HUES6 (cell line): Measurements from ENCODE around the gene ODAD3.
A peak's percentile ranks its signal among the peaks of the same experiment; 100 is the strongest.
"Not testable (repeated sequence)": the region's sequence is repeated elsewhere in the genome, so short reads cannot be mapped to it uniquely, and the experiment has no call there.

Experiments used
- H3K27ac ChIP-seq: 2 replicates; pipeline ENCODE4 v1.7.0; 2013; ENCODE audit warnings: low read depth, mild to moderate bottlenecking, low read length, inconsistent platforms
- H3K27me3 ChIP-seq: 2 replicates; pipeline ENCODE4 v1.6.1; 2013; ENCODE audit warnings: low read length; ENCODE audit not compliant: control insufficient read depth, insufficient read depth
- H3K36me3 ChIP-seq: 2 replicates; pipeline ENCODE4 v1.6.1; 2013; ENCODE audit warnings: low read length; ENCODE audit not compliant: control insufficient read depth, insufficient read depth
- H3K4me1 ChIP-seq: 2 replicates; pipeline ENCODE4 v1.6.1; 2013; ENCODE audit warnings: low read length; ENCODE audit not compliant: control insufficient read depth, insufficient read depth
- H3K4me3 ChIP-seq: 2 replicates; pipeline ENCODE4 v1.5.1; 2013; ENCODE audit warnings: low read depth, low read length
- H3K9ac ChIP-seq: one replicate; pipeline ENCODE4 v1.6.1; 2013; ENCODE audit warnings: mild to moderate bottlenecking, low read length
- H3K9me3 ChIP-seq: 2 replicates; pipeline ENCODE4 v1.6.1; 2013; ENCODE audit warnings: low read depth, low read length; ENCODE audit not compliant: control insufficient read depth, insufficient read depth

ODAD3 gene

GRCh38 chr19:11448410-11448809, 13.5 kb upstream of the ODAD3 start:
- Histone ChIP-seq H3K4me3 (no peak overlapping the region), H3K27ac (no peak overlapping the region), H3K27me3 (no peaks in the 10 kb centered on the region), H3K9ac (no peak overlapping the region), H3K9me3 (no peaks in the 10 kb centered on the region), H3K36me3 (peaks cover 59% of the 10 kb centered on the region), H3K4me1 (peaks cover 21% of the 10 kb centered on the region)

- H3K4me1 ChIP-seq = peaks cover 13% of the 10 kb centered on the region
- H3K27ac ChIP-seq = no peak overlapping the region
- no peaks in the 10 kb centered on the region for H3K27me3 ChIP-seq
- H3K4me3 ChIP-seq = no peak overlapping the region
- H3K36me3 ChIP-seq = peaks cover 66% of the 10 kb centered on the region
- H3K9me3 ChIP-seq = no peaks in the 10 kb centered on the region
- H3K9ac ChIP-seq = no peak overlapping the region
Observed at GRCh38 chr19:11447347-11448262, 12.7 kb upstream of the ODAD3 start.

- Histone ChIP-seq H3K27me3 (no peaks in the 10 kb centered on the region), H3K9ac (no peak overlapping the region), H3K9me3 (no peaks in the 10 kb centered on the region), H3K27ac (no peak overlapping the region), H3K36me3 (peaks cover 75% of the 10 kb centered on the region), H3K4me1 (peaks cover 6% of the 10 kb centered on the region), H3K4me3 (no peak overlapping the region)
Observed at GRCh38 chr19:11446652-11447301, 11.9 kb upstream of the ODAD3 start.

GRCh38 chr19:11446271-11446651, 11.3 kb upstream of the ODAD3 start:
- H3K9ac ChIP-seq = no peak overlapping the region
- peaks cover 4% of the 10 kb centered on the region; the same call in 1 of the 2 replicates for H3K4me1 ChIP-seq
- no peaks in the 10 kb centered on the region for H3K27me3 ChIP-seq
- H3K27ac ChIP-seq = no peak overlapping the region
- H3K4me3 ChIP-seq = no peak overlapping the region
- no peaks in the 10 kb centered on the region for H3K9me3 ChIP-seq
- peaks cover 80% of the 10 kb centered on the region for H3K36me3 ChIP-seq

- Histone ChIP-seq H3K4me3 (no peak overlapping the region), H3K27me3 (no peaks in the 10 kb centered on the region), H3K4me1 (no peaks in the 10 kb centered on the region), H3K36me3 (peaks cover 88% of the 10 kb centered on the region), H3K9ac (no peak overlapping the region), H3K9me3 (no peaks in the 10 kb centered on the region), H3K27ac (no peak overlapping the region)
Observed at GRCh38 chr19:11445141-11445540, 10.2 kb upstream of the ODAD3 start.

GRCh38 chr19:11444059-11444458, 9.1 kb upstream of the ODAD3 start:
- H3K4me1 ChIP-seq = no peaks in the 10 kb centered on the region
- no peak overlapping the region for H3K4me3 ChIP-seq
- H3K9me3 ChIP-seq = no peaks in the 10 kb centered on the region
- H3K9ac ChIP-seq = no peak overlapping the region
- H3K27ac ChIP-seq = no peak overlapping the region
- peaks cover 85% of the 10 kb centered on the region for H3K36me3 ChIP-seq
- no peaks in the 10 kb centered on the region for H3K27me3 ChIP-seq

GRCh38 chr19:11437955-11438354, 3.0 kb upstream of the ODAD3 start:
- H3K4me3 ChIP-seq = no peak overlapping the region
- peaks cover 6% of the 10 kb centered on the region for H3K4me1 ChIP-seq
- no peak overlapping the region for H3K9ac ChIP-seq
- H3K27me3 ChIP-seq = no peaks in the 10 kb centered on the region
- H3K36me3 ChIP-seq = peaks cover 62% of the 10 kb centered on the region
- H3K9me3 ChIP-seq = no peaks in the 10 kb centered on the region
- no peak overlapping the region for H3K27ac ChIP-seq

GRCh38 chr19:11435833-11436313, 952 bp upstream of the ODAD3 start:
- Histone ChIP-seq H3K4me3 (peak overlapping the region; percentile 100), H3K27me3 (no peaks in the 10 kb centered on the region), H3K9ac (peak overlapping the region; percentile 98), H3K4me1 (peaks cover 6% of the 10 kb centered on the region), H3K9me3 (no peaks in the 10 kb centered on the region), H3K27ac (peak overlapping the region; percentile 88), H3K36me3 (peaks cover 41% of the 10 kb centered on the region)

- Histone ChIP-seq H3K9ac (peak overlapping the region; percentile 5), H3K9me3 (no peaks in the 10 kb centered on the region), H3K27ac (no peak overlapping the region), H3K4me1 (peaks cover 6% of the 10 kb centered on the region), H3K4me3 (peak overlapping the region; percentile 100), H3K36me3 (peaks cover 31% of the 10 kb centered on the region), H3K27me3 (no peaks in the 10 kb centered on the region)
Observed at GRCh38 chr19:11434703-11435056, 241 bp downstream of the ODAD3 start.

- not testable (repeated sequence) for H3K4me3 ChIP-seq, H3K4me1 ChIP-seq, H3K27me3 ChIP-seq, H3K27ac ChIP-seq, H3K9me3 ChIP-seq, H3K9ac ChIP-seq
- H3K36me3 ChIP-seq = peaks cover 24% of the 10 kb centered on the region
Observed at GRCh38 chr19:11433526-11433925, 1.4 kb downstream of the ODAD3 start.

- Histone ChIP-seq H3K27ac (no peak overlapping the region), H3K9me3 (no peaks in the 10 kb centered on the region), H3K4me3 (no peak overlapping the region), H3K9ac (no peak overlapping the region), H3K36me3 (no peaks in the 10 kb centered on the region), H3K27me3 (peaks cover 30% of the 10 kb centered on the region), H3K4me1 (peaks cover 10% of the 10 kb centered on the region; the same call in 1 of the 2 replicates)
Observed at GRCh38 chr19:11426656-11427055, 8.3 kb downstream of the ODAD3 start.
